ENCODE results near the gene SPTLC3.

DNA sequence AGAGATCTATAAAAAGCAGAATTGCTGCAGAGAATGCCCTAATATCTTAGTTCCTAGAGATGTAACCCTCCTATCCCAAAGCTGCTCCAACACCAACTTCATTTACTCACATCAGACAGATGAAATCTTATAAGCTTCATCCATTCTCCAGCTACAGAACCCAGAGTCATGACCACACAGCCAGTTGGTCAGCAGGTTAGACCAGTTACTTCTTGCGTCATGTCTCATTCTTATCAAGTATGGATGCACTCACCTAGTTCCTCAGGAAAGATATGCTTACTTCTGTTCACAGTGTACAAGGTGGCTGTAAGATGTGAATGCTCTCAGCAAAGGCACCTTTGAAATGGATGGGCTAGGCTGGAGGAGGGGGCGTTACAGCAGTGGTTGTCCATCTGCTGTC lies 164.4 kb downstream of the SPTLC3 start:
- no peak for TF ChIP-seq POLR2A (IDR thresholded peaks at IDR 0.05)
- TF ChIP-seq, protein P1, sequence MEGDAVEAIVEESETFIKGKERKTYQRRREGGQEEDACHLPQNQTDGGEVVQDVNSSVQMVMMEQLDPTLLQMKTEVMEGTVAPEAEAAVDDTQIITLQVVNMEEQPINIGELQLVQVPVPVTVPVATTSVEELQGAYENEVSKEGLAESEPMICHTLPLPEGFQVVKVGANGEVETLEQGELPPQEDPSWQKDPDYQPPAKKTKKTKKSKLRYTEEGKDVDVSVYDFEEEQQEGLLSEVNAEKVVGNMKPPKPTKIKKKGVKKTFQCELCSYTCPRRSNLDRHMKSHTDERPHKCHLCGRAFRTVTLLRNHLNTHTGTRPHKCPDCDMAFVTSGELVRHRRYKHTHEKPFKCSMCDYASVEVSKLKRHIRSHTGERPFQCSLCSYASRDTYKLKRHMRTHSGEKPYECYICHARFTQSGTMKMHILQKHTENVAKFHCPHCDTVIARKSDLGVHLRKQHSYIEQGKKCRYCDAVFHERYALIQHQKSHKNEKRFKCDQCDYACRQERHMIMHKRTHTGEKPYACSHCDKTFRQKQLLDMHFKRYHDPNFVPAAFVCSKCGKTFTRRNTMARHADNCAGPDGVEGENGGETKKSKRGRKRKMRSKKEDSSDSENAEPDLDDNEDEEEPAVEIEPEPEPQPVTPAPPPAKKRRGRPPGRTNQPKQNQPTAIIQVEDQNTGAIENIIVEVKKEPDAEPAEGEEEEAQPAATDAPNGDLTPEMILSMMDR (IDR thresholded peaks at IDR 0.05): no peak
- no peak for TF ChIP-seq POLR2AphosphoS5 (IDR thresholded peaks at IDR 0.05)
- TF ChIP-seq EP300 (IDR thresholded peaks at IDR 0.05): no peak

All from sigmoid colon (tissue), 4 donors.